ENCODE measurements around the gene TMEM255B. TPM values are rescaled to one million over a fixed set of nuclear protein-coding genes. Genes with fewer than 3 reads are reported as not detected.

The TMEM255B gene
- total RNA-seq, 1 experiment from 2014 or later: 0.86 TPM

- no peaks in the 10 kb centered on the region; the same call in 1 of the 2 replicates for H3K27me3 ChIP-seq (ENCODE audit: low read length)
- no peaks in the 10 kb centered on the region for H3K79me2 ChIP-seq (ENCODE audit: low read length)
- no peaks in the 10 kb centered on the region for H3K4me1 ChIP-seq (ENCODE audit: low read length)
- H3K27ac ChIP-seq (ENCODE audit: low read length): no peak overlapping the region
- no peak for DNase-seq
- no peak overlapping the region for H2AFZ ChIP-seq (ENCODE audit: low read length)
- H3K9me2 ChIP-seq (replicated peaks; ENCODE audit: insufficient read depth, low read length): no peaks in the 10 kb centered on the region
- H3K9me3 ChIP-seq (ENCODE audit: low read length): no peaks in the 10 kb centered on the region
- no peak overlapping the region for H3K4me2 ChIP-seq (ENCODE audit: low read depth, low read length, poor library complexity, severe bottlenecking)
- H3K36me3 ChIP-seq (ENCODE audit: insufficient read depth, low read length): no peaks in the 10 kb centered on the region
- H4K20me1 ChIP-seq (ENCODE audit: insufficient read depth, low read depth, low read length): 0 out of 2 replicates have a peak, but pooled peaks cover 3% of the 10 kb centered on the region
- no peak overlapping the region for H3K4me3 ChIP-seq (ENCODE audit: low read length)
- H3K9ac ChIP-seq (ENCODE audit: low read length): no peak overlapping the region
Measured at GRCh38 chr13:113851826-113852535, 93.0 kb downstream of the TMEM255B start.

- H3K27me3 ChIP-seq (ENCODE audit: low read length): no peaks in the 10 kb centered on the region; the same call in 1 of the 2 replicates
- no peak overlapping the region for H3K4me2 ChIP-seq (ENCODE audit: low read depth, low read length, poor library complexity, severe bottlenecking)
- no peaks in the 10 kb centered on the region for H3K36me3 ChIP-seq (ENCODE audit: insufficient read depth, low read length)
- no peak overlapping the region for H2AFZ ChIP-seq (ENCODE audit: low read length)
- H3K27ac ChIP-seq (ENCODE audit: low read length): no peak overlapping the region
- no peaks in the 10 kb centered on the region for H3K79me2 ChIP-seq (ENCODE audit: low read length)
- no peaks in the 10 kb centered on the region for H3K4me1 ChIP-seq (ENCODE audit: low read length)
- H3K9me2 ChIP-seq (replicated peaks; ENCODE audit: insufficient read depth, low read length): no peaks in the 10 kb centered on the region
- no peak for DNase-seq
- H3K9ac ChIP-seq (ENCODE audit: low read length): no peak overlapping the region
- no peaks in the 10 kb centered on the region for H3K9me3 ChIP-seq (ENCODE audit: low read length)
- no peak overlapping the region for H3K4me3 ChIP-seq (ENCODE audit: low read length)
- 0 out of 2 replicates have a peak, but pooled peaks cover 3% of the 10 kb centered on the region for H4K20me1 ChIP-seq (ENCODE audit: insufficient read depth, low read depth, low read length)
Measured at GRCh38 chr13:113852536-113853517, 93.8 kb downstream of the TMEM255B start.

GRCh38 chr13:113853518-113854237 lies 94.7 kb downstream of the TMEM255B start:
- no peaks in the 10 kb centered on the region for H3K79me2 ChIP-seq (ENCODE audit: low read length)
- H3K9me2 ChIP-seq (replicated peaks; ENCODE audit: insufficient read depth, low read length): no peaks in the 10 kb centered on the region
- H3K9me3 ChIP-seq (ENCODE audit: low read length): peaks cover 3% of the 10 kb centered on the region; the same call in 1 of the 2 replicates
- no peak overlapping the region for H3K4me2 ChIP-seq (ENCODE audit: low read depth, low read length, poor library complexity, severe bottlenecking)
- H3K4me1 ChIP-seq (ENCODE audit: low read length): no peaks in the 10 kb centered on the region
- DNase-seq: no peak
- no peak overlapping the region for H3K27ac ChIP-seq (ENCODE audit: low read length)
- no peak overlapping the region for H2AFZ ChIP-seq (ENCODE audit: low read length)
- 0 out of 2 replicates have a peak, but pooled peaks cover 3% of the 10 kb centered on the region for H4K20me1 ChIP-seq (ENCODE audit: insufficient read depth, low read depth, low read length)
- no peak overlapping the region for H3K4me3 ChIP-seq (ENCODE audit: low read length)
- no peak overlapping the region for H3K9ac ChIP-seq (ENCODE audit: low read length)
- no peaks in the 10 kb centered on the region; the same call in 1 of the 2 replicates for H3K27me3 ChIP-seq (ENCODE audit: low read length)
- H3K36me3 ChIP-seq (ENCODE audit: insufficient read depth, low read length): no peaks in the 10 kb centered on the region

GRCh38 chr13:113854238-113855011 lies 95.4 kb downstream of the TMEM255B start:
- H3K4me3 ChIP-seq (ENCODE audit: low read length): no peak overlapping the region
- no peak overlapping the region for H2AFZ ChIP-seq (ENCODE audit: low read length)
- no peak overlapping the region for H3K27ac ChIP-seq (ENCODE audit: low read length)
- no peaks in the 10 kb centered on the region for H3K4me1 ChIP-seq (ENCODE audit: low read length)
- no peaks in the 10 kb centered on the region for H3K9me2 ChIP-seq (replicated peaks; ENCODE audit: insufficient read depth, low read length)
- DNase-seq: no peak
- H3K9me3 ChIP-seq (ENCODE audit: low read length): peaks cover 7% of the 10 kb centered on the region; the same call in 1 of the 2 replicates
- H3K36me3 ChIP-seq (ENCODE audit: insufficient read depth, low read length): no peaks in the 10 kb centered on the region
- no peak overlapping the region for H3K9ac ChIP-seq (ENCODE audit: low read length)
- H3K79me2 ChIP-seq (ENCODE audit: low read length): no peaks in the 10 kb centered on the region
- no peak overlapping the region for H3K4me2 ChIP-seq (ENCODE audit: low read depth, low read length, poor library complexity, severe bottlenecking)
- 0 out of 2 replicates have a peak, but pooled peaks cover 3% of the 10 kb centered on the region for H4K20me1 ChIP-seq (ENCODE audit: insufficient read depth, low read depth, low read length)
- no peaks in the 10 kb centered on the region; the same call in 1 of the 2 replicates for H3K27me3 ChIP-seq (ENCODE audit: low read length)

GRCh38 chr13:113855012-113855921 lies 96.2 kb downstream of the TMEM255B start:
- Histone ChIP-seq H3K4me2 (ENCODE audit: low read depth, low read length, poor library complexity, severe bottlenecking) (no peak overlapping the region), H3K4me1 (ENCODE audit: low read length) (no peaks in the 10 kb centered on the region), H2AFZ (ENCODE audit: low read length) (no peak overlapping the region), H3K79me2 (ENCODE audit: low read length) (no peaks in the 10 kb centered on the region), H3K27ac (ENCODE audit: low read length) (no peak overlapping the region), H3K27me3 (ENCODE audit: low read length) (no peaks in the 10 kb centered on the region; the same call in 1 of the 2 replicates), H3K4me3 (ENCODE audit: low read length) (no peak overlapping the region), H3K9me3 (ENCODE audit: low read length) (peaks cover 7% of the 10 kb centered on the region; the same call in 1 of the 2 replicates), H3K36me3 (ENCODE audit: insufficient read depth, low read length) (no peaks in the 10 kb centered on the region), H3K9ac (ENCODE audit: low read length) (no peak overlapping the region), H4K20me1 (ENCODE audit: insufficient read depth, low read depth, low read length) (0 out of 2 replicates have a peak, but pooled peaks cover 3% of the 10 kb centered on the region), H3K9me2 (replicated peaks; ENCODE audit: insufficient read depth, low read length) (no peaks in the 10 kb centered on the region)
- DNase-seq: no peak

- Histone ChIP-seq H3K79me2 (ENCODE audit: low read length) (no peaks in the 10 kb centered on the region), H3K9me2 (replicated peaks; ENCODE audit: insufficient read depth, low read length) (no peaks in the 10 kb centered on the region), H3K4me3 (ENCODE audit: low read length) (no peak overlapping the region), H3K9me3 (ENCODE audit: low read length) (peaks cover 7% of the 10 kb centered on the region; the same call in 1 of the 2 replicates), H3K27ac (ENCODE audit: low read length) (no peak overlapping the region), H3K4me2 (ENCODE audit: low read depth, low read length, poor library complexity, severe bottlenecking) (no peak overlapping the region), H3K4me1 (ENCODE audit: low read length) (no peaks in the 10 kb centered on the region), H2AFZ (ENCODE audit: low read length) (no peak overlapping the region), H3K36me3 (ENCODE audit: insufficient read depth, low read length) (no peaks in the 10 kb centered on the region), H4K20me1 (ENCODE audit: insufficient read depth, low read depth, low read length) (0 out of 2 replicates have a peak, but pooled peaks cover 3% of the 10 kb centered on the region), H3K9ac (ENCODE audit: low read length) (no peak overlapping the region), H3K27me3 (ENCODE audit: low read length) (no peaks in the 10 kb centered on the region)
- DNase-seq: no peak
Measured at GRCh38 chr13:113855931-113856715, 97.1 kb downstream of the TMEM255B start.

Measured in Karpas-422 (cell line).